ENCODE measurements around the gene C20orf173.

DNA sequence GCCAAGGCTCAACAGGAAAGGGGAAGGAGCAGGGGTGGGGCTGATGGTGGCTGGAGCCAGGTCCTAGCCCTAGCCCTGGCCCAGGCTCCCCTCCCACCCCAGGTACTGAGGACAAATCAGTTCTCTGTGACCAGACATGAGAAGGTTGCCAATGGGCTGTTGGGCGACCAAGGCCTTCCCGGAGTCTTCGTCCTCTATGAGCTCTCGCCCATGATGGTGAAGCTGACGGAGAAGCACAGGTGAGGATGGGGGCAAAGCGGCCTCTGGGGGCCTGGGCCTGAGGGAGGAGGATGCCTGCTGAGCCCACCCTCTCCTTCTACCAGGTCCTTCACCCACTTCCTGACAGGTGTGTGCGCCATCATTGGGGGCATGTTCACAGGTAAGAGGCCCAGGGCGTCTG lies 27.4 kb upstream of the C20orf173 start:
- no peak for TF ChIP-seq NR2C2 (CRISPR knock-in tag; IDR thresholded peaks at IDR 0.05)
- TF ChIP-seq, protein P1, sequence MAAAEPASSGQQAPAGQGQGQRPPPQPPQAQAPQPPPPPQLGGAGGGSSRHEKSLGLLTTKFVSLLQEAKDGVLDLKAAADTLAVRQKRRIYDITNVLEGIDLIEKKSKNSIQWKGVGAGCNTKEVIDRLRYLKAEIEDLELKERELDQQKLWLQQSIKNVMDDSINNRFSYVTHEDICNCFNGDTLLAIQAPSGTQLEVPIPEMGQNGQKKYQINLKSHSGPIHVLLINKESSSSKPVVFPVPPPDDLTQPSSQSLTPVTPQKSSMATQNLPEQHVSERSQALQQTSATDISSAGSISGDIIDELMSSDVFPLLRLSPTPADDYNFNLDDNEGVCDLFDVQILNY (CRISPR knock-in tag; IDR thresholded peaks at IDR 0.05), result no peak
- TF ChIP-seq, protein P2, sequence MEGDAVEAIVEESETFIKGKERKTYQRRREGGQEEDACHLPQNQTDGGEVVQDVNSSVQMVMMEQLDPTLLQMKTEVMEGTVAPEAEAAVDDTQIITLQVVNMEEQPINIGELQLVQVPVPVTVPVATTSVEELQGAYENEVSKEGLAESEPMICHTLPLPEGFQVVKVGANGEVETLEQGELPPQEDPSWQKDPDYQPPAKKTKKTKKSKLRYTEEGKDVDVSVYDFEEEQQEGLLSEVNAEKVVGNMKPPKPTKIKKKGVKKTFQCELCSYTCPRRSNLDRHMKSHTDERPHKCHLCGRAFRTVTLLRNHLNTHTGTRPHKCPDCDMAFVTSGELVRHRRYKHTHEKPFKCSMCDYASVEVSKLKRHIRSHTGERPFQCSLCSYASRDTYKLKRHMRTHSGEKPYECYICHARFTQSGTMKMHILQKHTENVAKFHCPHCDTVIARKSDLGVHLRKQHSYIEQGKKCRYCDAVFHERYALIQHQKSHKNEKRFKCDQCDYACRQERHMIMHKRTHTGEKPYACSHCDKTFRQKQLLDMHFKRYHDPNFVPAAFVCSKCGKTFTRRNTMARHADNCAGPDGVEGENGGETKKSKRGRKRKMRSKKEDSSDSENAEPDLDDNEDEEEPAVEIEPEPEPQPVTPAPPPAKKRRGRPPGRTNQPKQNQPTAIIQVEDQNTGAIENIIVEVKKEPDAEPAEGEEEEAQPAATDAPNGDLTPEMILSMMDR (IDR thresholded peaks at IDR 0.05), result no peak
- TF ChIP-seq, protein P3, sequence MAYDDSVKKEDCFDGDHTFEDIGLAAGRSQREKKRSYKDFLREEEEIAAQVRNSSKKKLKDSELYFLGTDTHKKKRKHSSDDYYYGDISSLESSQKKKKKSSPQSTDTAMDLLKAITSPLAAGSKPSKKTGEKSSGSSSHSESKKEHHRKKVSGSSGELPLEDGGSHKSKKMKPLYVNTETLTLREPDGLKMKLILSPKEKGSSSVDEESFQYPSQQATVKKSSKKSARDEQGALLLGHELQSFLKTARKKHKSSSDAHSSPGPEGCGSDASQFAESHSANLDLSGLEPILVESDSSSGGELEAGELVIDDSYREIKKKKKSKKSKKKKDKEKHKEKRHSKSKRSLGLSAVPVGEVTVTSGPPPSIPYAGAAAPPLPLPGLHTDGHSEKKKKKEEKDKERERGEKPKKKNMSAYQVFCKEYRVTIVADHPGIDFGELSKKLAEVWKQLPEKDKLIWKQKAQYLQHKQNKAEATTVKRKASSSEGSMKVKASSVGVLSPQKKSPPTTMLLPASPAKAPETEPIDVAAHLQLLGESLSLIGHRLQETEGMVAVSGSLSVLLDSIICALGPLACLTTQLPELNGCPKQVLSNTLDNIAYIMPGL (CRISPR knock-in tag; IDR thresholded peaks at IDR 0.05), result no peak
- TF ChIP-seq, protein P4, sequence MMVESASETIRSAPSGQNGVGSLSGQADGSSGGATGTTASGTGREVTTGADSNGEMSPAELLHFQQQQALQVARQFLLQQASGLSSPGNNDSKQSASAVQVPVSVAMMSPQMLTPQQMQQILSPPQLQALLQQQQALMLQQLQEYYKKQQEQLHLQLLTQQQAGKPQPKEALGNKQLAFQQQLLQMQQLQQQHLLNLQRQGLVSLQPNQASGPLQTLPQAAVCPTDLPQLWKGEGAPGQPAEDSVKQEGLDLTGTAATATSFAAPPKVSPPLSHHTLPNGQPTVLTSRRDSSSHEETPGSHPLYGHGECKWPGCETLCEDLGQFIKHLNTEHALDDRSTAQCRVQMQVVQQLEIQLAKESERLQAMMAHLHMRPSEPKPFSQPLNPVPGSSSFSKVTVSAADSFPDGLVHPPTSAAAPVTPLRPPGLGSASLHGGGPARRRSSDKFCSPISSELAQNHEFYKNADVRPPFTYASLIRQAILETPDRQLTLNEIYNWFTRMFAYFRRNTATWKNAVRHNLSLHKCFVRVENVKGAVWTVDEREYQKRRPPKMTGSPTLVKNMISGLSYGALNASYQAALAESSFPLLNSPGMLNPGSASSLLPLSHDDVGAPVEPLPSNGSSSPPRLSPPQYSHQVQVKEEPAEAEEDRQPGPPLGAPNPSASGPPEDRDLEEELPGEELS (CRISPR knock-in tag; IDR thresholded peaks at IDR 0.05), result no peak
- TF ChIP-seq CREB1 (CRISPR knock-in tag; IDR thresholded peaks at IDR 0.05), result no peak
- TF ChIP-seq TEAD4 (CRISPR knock-in tag; IDR thresholded peaks at IDR 0.05), result no peak
- TF ChIP-seq, protein P5, sequence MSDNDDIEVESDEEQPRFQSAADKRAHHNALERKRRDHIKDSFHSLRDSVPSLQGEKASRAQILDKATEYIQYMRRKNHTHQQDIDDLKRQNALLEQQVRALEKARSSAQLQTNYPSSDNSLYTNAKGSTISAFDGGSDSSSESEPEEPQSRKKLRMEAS (CRISPR knock-in tag; IDR thresholded peaks at IDR 0.05), result no peak
- no peak for TF ChIP-seq ETV6 (CRISPR knock-in tag; IDR thresholded peaks at IDR 0.05)
- no peak for TF ChIP-seq GABPB1 (CRISPR knock-in tag; IDR thresholded peaks at IDR 0.05)
- TF ChIP-seq ESRRA (CRISPR knock-in tag; IDR thresholded peaks at IDR 0.05; ENCODE audit: borderline replicate concordance), result no peak
- no peak for TF ChIP-seq ZNF423 (CRISPR knock-in tag; IDR thresholded peaks at IDR 0.05)
